ENCODE results near the gene TBPL1. TPM values are rescaled to one million over a fixed set of nuclear protein-coding genes. Genes with fewer than 3 reads are reported as not detected.

Gene TBPL1
- total RNA-seq, result 15.2 and 18.7 TPM in 2 replicates

DNA sequence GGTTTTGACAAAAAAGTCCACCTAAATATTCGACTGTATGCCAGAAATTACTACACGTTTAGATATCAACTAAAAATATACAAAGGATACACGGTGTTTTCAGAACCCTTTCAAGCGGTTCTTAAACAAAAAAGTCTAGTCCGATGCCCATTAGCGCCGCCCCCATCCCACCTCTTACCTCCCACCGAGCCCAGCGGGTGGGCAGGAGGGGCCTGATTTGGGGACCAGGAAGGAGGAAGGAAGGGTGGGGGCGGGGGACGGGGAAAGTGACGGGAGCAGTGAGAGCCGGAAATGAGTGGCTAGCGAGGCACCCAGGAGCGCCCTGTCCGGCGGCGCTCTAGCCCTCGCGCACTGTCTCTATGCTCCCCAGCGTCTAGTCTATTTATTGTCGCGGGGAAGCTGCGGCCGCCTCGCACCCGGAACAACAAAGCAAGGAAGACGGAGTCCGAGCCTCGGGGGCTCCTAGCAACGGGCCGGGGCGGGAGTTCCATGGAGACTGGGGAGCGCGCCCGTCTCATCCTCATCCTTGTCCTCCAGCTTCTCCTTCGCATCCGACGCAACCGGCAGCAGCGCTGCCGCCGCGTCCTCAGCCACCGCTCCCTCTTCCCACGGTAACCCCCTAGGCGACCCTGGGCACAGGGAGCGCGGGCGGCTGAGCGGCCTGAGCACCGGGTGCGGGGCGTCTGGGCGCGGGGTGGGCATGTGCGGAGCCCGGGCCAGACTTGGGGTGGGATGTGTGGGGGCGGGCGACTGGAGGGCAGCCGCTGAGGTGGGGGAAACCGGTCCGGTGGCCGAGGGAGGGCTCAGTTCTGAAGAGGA, at the start of gene TBPL1:
Gene TBPL1, plus strand, starts transcription at position 410 of the 819 bp plus-strand sequence. CDS start 26,902 bp downstream, outside the sequence.

Other genes starting within 250 kb of the TBPL1 start
- 19.0 and 27.4 TPM in 2 replicates for gene TCF21, start 64.1 kb upstream of the TBPL1 start, total RNA-seq
- gene SLC2A12, start 99.4 kb downstream of the TBPL1 start, total RNA-seq, result 4.6 and 5.9 TPM in 2 replicates